ENCODE measurements around the gene MTCL1. TPM values are rescaled to one million over a fixed set of nuclear protein-coding genes. Genes with fewer than 3 reads are reported as not detected.

Gene MTCL1
- total and polyA plus RNA-seq, 4 donors = 0.65 to 5.4 (median 1.4) TPM

- Histone ChIP-seq H3K27ac (ENCODE audit: low read depth in 1 of 2, low read length in 2 of 2) (no peak overlapping the region), H3K27me3 (ENCODE audit: control insufficient read depth in 4 of 4, insufficient read depth in 4 of 4, low read length in 3 of 4) (no peaks in the 10 kb centered on the region), H3K4me1 (ENCODE audit: control insufficient read depth in 4 of 4, insufficient read depth in 4 of 4, low read length in 3 of 4) (no peaks in the 10 kb centered on the region), H3K9ac (ENCODE audit: low read depth in 1 of 2, low read length in 2 of 2) (no peak overlapping the region), H3K36me3 (ENCODE audit: control insufficient read depth in 4 of 4, insufficient read depth in 3 of 4, low read depth in 1 of 4, low read length in 3 of 4) (no peaks in the 10 kb centered on the region), H3K4me3 (ENCODE audit: low read depth in 1 of 3, low read length in 3 of 3) (no peak overlapping the region), H3K9me3 (ENCODE audit: control insufficient read depth in 4 of 4, low read length in 3 of 4) (no peaks in the 10 kb centered on the region)
- TF ChIP-seq SP1 (IDR thresholded peaks at IDR 0.05) (no peak), GABPA (IDR thresholded peaks at IDR 0.05 in 1 of 2, conservative IDR thresholded peaks at IDR 0.05 in 1 of 2) (no peak), RXRA (IDR thresholded peaks at IDR 0.05) (no peak), FOXA1 (IDR thresholded peaks at IDR 0.05) (no peak), HNF4A (conservative IDR thresholded peaks at IDR 0.05) (no peak)
- no peak for DNase-seq (ENCODE audit: low spot score)
- 88% methylated on average over 29 of the region's 29 CpGs for WGBS
These were observed 94.5 kb downstream of the MTCL1 start for GRCh38 chr18:8799596-8800441.

DNA sequence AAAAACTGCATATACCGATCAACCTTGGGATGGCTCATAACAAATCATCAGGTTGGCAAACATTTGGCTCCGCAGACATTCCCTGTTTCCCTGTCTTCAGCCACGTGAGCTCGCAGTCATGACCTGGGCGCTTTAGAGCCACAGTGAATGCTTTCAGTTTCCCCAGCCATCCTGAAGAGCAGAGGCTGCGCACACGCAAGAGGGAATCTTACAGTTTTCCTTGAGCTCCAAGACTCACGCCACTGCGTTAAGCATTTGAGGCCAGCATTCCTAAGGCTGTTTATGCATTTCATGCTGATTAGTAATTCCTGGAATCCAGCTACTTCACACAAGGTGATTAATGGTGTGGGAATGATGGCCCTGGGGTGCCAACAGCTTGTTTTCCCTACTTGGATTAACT, 95.1 kb downstream of the MTCL1 start:
- Histone ChIP-seq H3K27me3 (ENCODE audit: control insufficient read depth in 4 of 4, insufficient read depth in 4 of 4, low read length in 3 of 4) (no peaks in the 10 kb centered on the region), H3K9me3 (ENCODE audit: control insufficient read depth in 4 of 4, low read length in 3 of 4) (no peaks in the 10 kb centered on the region), H3K9ac (ENCODE audit: low read depth in 1 of 2, low read length in 2 of 2) (no peak overlapping the region), H3K4me1 (ENCODE audit: control insufficient read depth in 4 of 4, insufficient read depth in 4 of 4, low read length in 3 of 4) (no peaks in the 10 kb centered on the region), H3K36me3 (ENCODE audit: control insufficient read depth in 4 of 4, insufficient read depth in 3 of 4, low read depth in 1 of 4, low read length in 3 of 4) (no peaks in the 10 kb centered on the region), H3K27ac (ENCODE audit: low read depth in 1 of 2, low read length in 2 of 2) (no peak overlapping the region), H3K4me3 (ENCODE audit: low read depth in 1 of 3, low read length in 3 of 3) (no peak overlapping the region)
- DNase-seq (ENCODE audit: low spot score) = no peak
- no peak for TF ChIP-seq ZBTB33 (IDR thresholded peaks at IDR 0.05)
- TF ChIP-seq FOXA2 (IDR thresholded peaks at IDR 0.05) = no peak
- TF ChIP-seq NR2F2 (IDR thresholded peaks at IDR 0.05) = no peak
- no peak for TF ChIP-seq HNF4A (conservative IDR thresholded peaks at IDR 0.05)
- TF ChIP-seq, protein P1, sequence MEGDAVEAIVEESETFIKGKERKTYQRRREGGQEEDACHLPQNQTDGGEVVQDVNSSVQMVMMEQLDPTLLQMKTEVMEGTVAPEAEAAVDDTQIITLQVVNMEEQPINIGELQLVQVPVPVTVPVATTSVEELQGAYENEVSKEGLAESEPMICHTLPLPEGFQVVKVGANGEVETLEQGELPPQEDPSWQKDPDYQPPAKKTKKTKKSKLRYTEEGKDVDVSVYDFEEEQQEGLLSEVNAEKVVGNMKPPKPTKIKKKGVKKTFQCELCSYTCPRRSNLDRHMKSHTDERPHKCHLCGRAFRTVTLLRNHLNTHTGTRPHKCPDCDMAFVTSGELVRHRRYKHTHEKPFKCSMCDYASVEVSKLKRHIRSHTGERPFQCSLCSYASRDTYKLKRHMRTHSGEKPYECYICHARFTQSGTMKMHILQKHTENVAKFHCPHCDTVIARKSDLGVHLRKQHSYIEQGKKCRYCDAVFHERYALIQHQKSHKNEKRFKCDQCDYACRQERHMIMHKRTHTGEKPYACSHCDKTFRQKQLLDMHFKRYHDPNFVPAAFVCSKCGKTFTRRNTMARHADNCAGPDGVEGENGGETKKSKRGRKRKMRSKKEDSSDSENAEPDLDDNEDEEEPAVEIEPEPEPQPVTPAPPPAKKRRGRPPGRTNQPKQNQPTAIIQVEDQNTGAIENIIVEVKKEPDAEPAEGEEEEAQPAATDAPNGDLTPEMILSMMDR (IDR thresholded peaks at IDR 0.05; ENCODE audit: low read depth, low read length, missing input control) = no peak
- TF ChIP-seq HNF4G (IDR thresholded peaks at IDR 0.05) = no peak
- no peak for TF ChIP-seq REST (IDR thresholded peaks at IDR 0.05)
- no peak for TF ChIP-seq RXRA (IDR thresholded peaks at IDR 0.05)
- no peak for TF ChIP-seq TAF1 (conservative IDR thresholded peaks at IDR 0.05)
- no peak for TF ChIP-seq RAD21 (IDR thresholded peaks at IDR 0.05)
- no peak for TF ChIP-seq EGR1 (IDR thresholded peaks at IDR 0.05; ENCODE audit: low read depth in 2 of 2)
- TF ChIP-seq SP1 (IDR thresholded peaks at IDR 0.05) = no peak
- TF ChIP-seq, protein P2, sequence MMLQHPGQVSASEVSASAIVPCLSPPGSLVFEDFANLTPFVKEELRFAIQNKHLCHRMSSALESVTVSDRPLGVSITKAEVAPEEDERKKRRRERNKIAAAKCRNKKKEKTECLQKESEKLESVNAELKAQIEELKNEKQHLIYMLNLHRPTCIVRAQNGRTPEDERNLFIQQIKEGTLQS (IDR thresholded peaks at IDR 0.05) = no peak
- no peak for TF ChIP-seq FOXA1 (IDR thresholded peaks at IDR 0.05)
- TF ChIP-seq GABPA (IDR thresholded peaks at IDR 0.05 in 1 of 2, conservative IDR thresholded peaks at IDR 0.05 in 1 of 2) = no peak
- TF ChIP-seq MAX (IDR thresholded peaks at IDR 0.05) = no peak
- TF ChIP-seq YY1 (IDR thresholded peaks at IDR 0.05) = no peak
- no peak for TF ChIP-seq JUND (IDR thresholded peaks at IDR 0.05)
- WGBS = 86% methylated on average over 9 of the region's 9 CpGs
